Neuronal stem cell (in vitro differentiated cells): Measurements from ENCODE around the gene SLC25A30.

ENCODE experiments used
- DNase-seq: peaks from one replicate; pipeline ENCODE4 v3.0.0-alpha.2; 2013; ENCODE audit warnings: low spot score
- H2AFZ ChIP-seq: one replicate; pipeline ENCODE4 v1.6.1; 2013; ENCODE audit warnings: mild to moderate bottlenecking, low read length, inconsistent platforms
- H2AK5ac ChIP-seq: 2 replicates; pipeline ENCODE4 v1.6.1; 2013; ENCODE audit warnings: low read depth, mild to moderate bottlenecking, inconsistent platforms, low read length, moderate library complexity, mixed read lengths
- H2BK120ac ChIP-seq: 2 replicates; pipeline ENCODE4 v1.6.1; 2013; ENCODE audit warnings: low read depth, mild to moderate bottlenecking, inconsistent platforms, low read length, moderate library complexity, mixed read lengths
- H2BK12ac ChIP-seq: one replicate; pipeline ENCODE4 v1.6.1; 2013; ENCODE audit warnings: low read length, inconsistent platforms
- H2BK15ac ChIP-seq: 2 replicates; pipeline ENCODE4 v1.6.1; 2013; ENCODE audit warnings: mild to moderate bottlenecking, low read length, inconsistent platforms, mixed read lengths
- H2BK5ac ChIP-seq: one replicate; pipeline ENCODE4 v1.6.1; 2013; ENCODE audit warnings: inconsistent platforms, mild to moderate bottlenecking, low read length, moderate library complexity
- H3K14ac ChIP-seq: one replicate; pipeline ENCODE4 v1.6.1; 2013; ENCODE audit warnings: low read length, inconsistent platforms
- H3K18ac ChIP-seq: 2 replicates; pipeline ENCODE4 v1.6.1; 2013; ENCODE audit warnings: low read length, inconsistent platforms
- H3K23ac ChIP-seq: 2 replicates; pipeline ENCODE4 v1.6.1; 2013; ENCODE audit warnings: low read depth, mild to moderate bottlenecking, mixed read lengths, low read length, inconsistent platforms; ENCODE audit not compliant: poor library complexity
- H3K27ac ChIP-seq: replicated peaks from 3 replicates; pipeline ENCODE4 v1.5.1; 2013; ENCODE audit warnings: low read length, inconsistent platforms
- H3K27me3 ChIP-seq, 3 experiments: 2 replicates each; pipeline ENCODE4 v1.6.1; 2013; ENCODE audit warnings: low read length in 3 of 3, mild to moderate bottlenecking in 2 of 3, inconsistent platforms in 1 of 3, low read depth in 1 of 3, mixed read lengths in 1 of 3, moderate library complexity in 1 of 3; ENCODE audit not compliant: control insufficient read depth in 3 of 3, insufficient read depth in 3 of 3
- H3K36me3 ChIP-seq, 2 donors: replicated peaks in 1 of 2; 2 replicates each; pipeline ENCODE4 v1.6.1; 2013; ENCODE audit warnings: low read length in 2 of 2; ENCODE audit not compliant: control insufficient read depth in 2 of 2, insufficient read depth in 2 of 2
- H3K4ac ChIP-seq: 2 replicates; pipeline ENCODE4 v1.6.1; 2013; ENCODE audit warnings: inconsistent platforms, mild to moderate bottlenecking, low read length, moderate library complexity
- H3K4me1 ChIP-seq, 2 donors: 1 replicate in 1 of 2; 2 replicates in 1 of 2; pipeline ENCODE4 v1.6.1; 2013; ENCODE audit warnings: low read length in 2 of 2, low read depth in 1 of 2; ENCODE audit not compliant: control insufficient read depth in 2 of 2, insufficient read depth in 1 of 2
- H3K4me2 ChIP-seq: one replicate; pipeline ENCODE4 v1.6.1; 2013; ENCODE audit warnings: mild to moderate bottlenecking, low read length, inconsistent platforms; ENCODE audit not compliant: insufficient read depth, poor library complexity, severe bottlenecking
- H3K4me3 ChIP-seq, 2 donors: 2 replicates each; pipeline ENCODE4 v1.5.1; 2013; ENCODE audit warnings: low read length in 2 of 2, mild to moderate bottlenecking in 2 of 2, inconsistent platforms in 1 of 2, moderate library complexity in 1 of 2
- H3K79me1 ChIP-seq: one replicate; pipeline ENCODE4 v1.6.1; 2013; ENCODE audit warnings: low read depth, mild to moderate bottlenecking, inconsistent platforms, low read length, moderate library complexity
- H3K9ac ChIP-seq: one replicate; pipeline ENCODE4 v1.6.1; 2013; ENCODE audit warnings: mild to moderate bottlenecking, low read depth, low read length, inconsistent platforms; ENCODE audit not compliant: poor library complexity
- H3K9me3 ChIP-seq, 2 donors: replicated peaks in 1 of 2; 2 replicates each; pipeline versions ENCODE3 to v1.6.1; 2013; ENCODE audit warnings: low read length in 2 of 2, mild to moderate bottlenecking in 2 of 2, inconsistent platforms in 1 of 2, low read depth in 1 of 2, mixed read lengths in 1 of 2, moderate library complexity in 1 of 2; ENCODE audit not compliant: control insufficient read depth in 2 of 2, insufficient read depth in 1 of 2
- H4K8ac ChIP-seq: one replicate; pipeline ENCODE4 v1.6.1; 2013; ENCODE audit warnings: low read depth, mild to moderate bottlenecking, inconsistent platforms, low read length, moderate library complexity
- H4K91ac ChIP-seq: one replicate; pipeline ENCODE4 v1.6.1; 2013; ENCODE audit warnings: low read length, low read depth, mild to moderate bottlenecking, inconsistent platforms; ENCODE audit not compliant: poor library complexity
- WGBS, 2 donors: extraction: QIAGEN DNeasy Blood & Tissue Kit; methylation state at CpG; one replicate each; pipeline ENCODE4 v1.1.7; 2013; ENCODE audit warnings: missing lambda C conversion rate in 2 of 2, mixed read lengths in 1 of 2; ENCODE audit not compliant: insufficient read length in 2 of 2, insufficient replicate concordance in 1 of 2; ENCODE audit errors: extremely low coverage in 2 of 2; 5-methylcytosine and 5-hydroxymethylcytosine counted together

SLC25A30 gene

GRCh38 chr13:45369116-45369515 is 49.1 kb downstream of the SLC25A30 start:
- no peak overlapping the region for H3K27ac ChIP-seq
- H3K4ac ChIP-seq, result no peak overlapping the region
- no peaks in the 10 kb centered on the region for H3K79me1 ChIP-seq
- H3K36me3 ChIP-seq, result peaks cover 2 to 41% of the 10 kb centered on the region in 2 donors
- no CpG with 5 or more reads among the region's 4 CpGs for WGBS, 2 donors
- H3K9me3 ChIP-seq, result peaks cover under 1 to 8% of the 10 kb centered on the region in 2 donors
- H2AFZ ChIP-seq, result no peak overlapping the region
- H2BK120ac ChIP-seq, result no peak overlapping the region
- H3K4me3 ChIP-seq, result no peak overlapping the region
- peaks cover 2 to 7% of the 10 kb centered on the region in 2 donors for H3K4me1 ChIP-seq
- no peak for DNase-seq
- no peak overlapping the region for H2AK5ac ChIP-seq
- no peak overlapping the region for H4K91ac ChIP-seq
- H3K4me2 ChIP-seq, result no peak overlapping the region
- H3K18ac ChIP-seq, result no peak overlapping the region
- H2BK12ac ChIP-seq, result no peak overlapping the region
- H4K8ac ChIP-seq, result no peak overlapping the region
- no peak overlapping the region for H3K23ac ChIP-seq
- no peak overlapping the region for H3K14ac ChIP-seq
- H2BK5ac ChIP-seq, result no peak overlapping the region
- no peaks in the 10 kb centered on the region for H3K27me3 ChIP-seq
- H3K9ac ChIP-seq, result no peak overlapping the region
- H2BK15ac ChIP-seq, result no peak overlapping the region

- peaks cover 2 to 7% of the 10 kb centered on the region in 2 donors for H3K4me1 ChIP-seq
- peaks cover 2 to 45% of the 10 kb centered on the region in 2 donors for H3K36me3 ChIP-seq
- H3K4me3 ChIP-seq, result no peak overlapping the region
- no peak overlapping the region for H4K8ac ChIP-seq
- H4K91ac ChIP-seq, result no peak overlapping the region
- H3K18ac ChIP-seq, result no peak overlapping the region
- H3K27ac ChIP-seq, result no peak overlapping the region
- no peaks in the 10 kb centered on the region for H3K27me3 ChIP-seq
- no peak overlapping the region for H3K14ac ChIP-seq
- no peak overlapping the region for H2BK120ac ChIP-seq
- no peak overlapping the region for H2AK5ac ChIP-seq
- no peak overlapping the region for H3K9ac ChIP-seq
- H3K4me2 ChIP-seq, result no peak overlapping the region
- no peak overlapping the region for H3K23ac ChIP-seq
- no peak overlapping the region for H2BK12ac ChIP-seq
- H2BK15ac ChIP-seq, result no peak overlapping the region
- H3K4ac ChIP-seq, result no peak overlapping the region
- H3K79me1 ChIP-seq, result no peaks in the 10 kb centered on the region
- no peak overlapping the region for H2BK5ac ChIP-seq
- no CpG with 5 or more reads among the region's 3 CpGs for WGBS, 2 donors
- H2AFZ ChIP-seq, result no peak overlapping the region
- DNase-seq, result no peak
- peaks cover 2 to 13% of the 10 kb centered on the region in 2 donors for H3K9me3 ChIP-seq
These were observed 49.6 kb downstream of the SLC25A30 start for GRCh38 chr13:45368571-45368970.

- no peak overlapping the region for H4K91ac ChIP-seq
- no peak overlapping the region for H2BK12ac ChIP-seq
- H3K4ac ChIP-seq, result no peak overlapping the region
- no peaks in the 10 kb centered on the region for H3K79me1 ChIP-seq
- H2BK15ac ChIP-seq, result no peak overlapping the region
- peaks cover 2 to 46% of the 10 kb centered on the region in 2 donors for H3K36me3 ChIP-seq
- peaks cover 2 to 19% of the 10 kb centered on the region in 2 donors for H3K9me3 ChIP-seq
- no CpG with 5 or more reads among the region's 4 CpGs for WGBS, 2 donors
- no peak overlapping the region for H2AFZ ChIP-seq
- no peak overlapping the region for H3K9ac ChIP-seq
- DNase-seq, result no peak
- H3K4me3 ChIP-seq, result no peak overlapping the region
- peaks cover 2 to 7% of the 10 kb centered on the region in 2 donors for H3K4me1 ChIP-seq
- H2AK5ac ChIP-seq, result no peak overlapping the region
- H2BK120ac ChIP-seq, result no peak overlapping the region
- no peaks in the 10 kb centered on the region for H3K27me3 ChIP-seq
- H4K8ac ChIP-seq, result no peak overlapping the region
- H3K27ac ChIP-seq, result no peak overlapping the region
- no peak overlapping the region for H2BK5ac ChIP-seq
- H3K18ac ChIP-seq, result no peak overlapping the region
- no peak overlapping the region for H3K14ac ChIP-seq
- no peak overlapping the region for H3K23ac ChIP-seq
- H3K4me2 ChIP-seq, result no peak overlapping the region
These were observed 50.2 kb downstream of the SLC25A30 start for GRCh38 chr13:45368005-45368404.

GRCh38 chr13:45367358-45367757 is 50.8 kb downstream of the SLC25A30 start:
- Histone ChIP-seq H3K4ac (no peak overlapping the region), H3K4me2 (no peak overlapping the region), H3K14ac (no peak overlapping the region), H2AK5ac (no peak overlapping the region), H3K79me1 (no peaks in the 10 kb centered on the region), H2BK12ac (no peak overlapping the region), H2BK120ac (no peak overlapping the region), H3K36me3 (peaks cover 2 to 51% of the 10 kb centered on the region in 2 donors), H3K4me3 (no peak overlapping the region), H2BK5ac (no peak overlapping the region), H3K4me1 (peaks cover 0 to under 1% of the 10 kb centered on the region in 2 donors), H4K8ac (no peak overlapping the region), H3K9ac (no peak overlapping the region), H2AFZ (no peak overlapping the region), H3K9me3 (peaks cover 2 to 25% of the 10 kb centered on the region in 2 donors), H3K18ac (no peak overlapping the region), H3K27ac (no peak overlapping the region), H3K23ac (no peak overlapping the region), H2BK15ac (no peak overlapping the region), H3K27me3 (no peaks in the 10 kb centered on the region), H4K91ac (no peak overlapping the region)
- WGBS, 2 donors, result 100% methylated on average over 1 of the region's 2 CpGs; no CpG with 5 or more reads in 1 of the 2 donors
- DNase-seq, result no peak
